ENCODE results near the gene B4GALT2.

Gene B4GALT2

GRCh38 chr1:43971336-43971980 lies 7.6 kb upstream of the B4GALT2 start:
- DNase-seq, result no peak

- no peak for DNase-seq
Measured at GRCh38 chr1:43973981-43974442, 5.0 kb upstream of the B4GALT2 start.

- peak; percentile 99 for DNase-seq
Measured at GRCh38 chr1:43974443-43975248, 4.4 kb upstream of the B4GALT2 start, which contains the start of gene ATP6V0B. Gene ATP6V0B (plus strand): TSS chr1:43974960. CDS start chr1:43975041, 81 bp downstream.

GRCh38 chr1:43975249-43975961 lies 3.6 kb upstream of the B4GALT2 start:
- peak; percentile 59 for DNase-seq

- peak; percentile 35 for DNase-seq
Measured at GRCh38 chr1:43976045-43976444, 3.0 kb upstream of the B4GALT2 start.

- no peak for DNase-seq
Measured at GRCh38 chr1:43976890-43977289, 2.1 kb upstream of the B4GALT2 start.

GRCh38 chr1:43977376-43978263 lies 1.4 kb upstream of the B4GALT2 start:
- DNase-seq, result no peak

GRCh38 chr1:43978264-43978550 lies 803 bp upstream of the B4GALT2 start:
- no peak for DNase-seq

- no peak for DNase-seq
Measured at GRCh38 chr1:43979261-43979527, 184 bp downstream of the B4GALT2 start.

GRCh38 chr1:43979528-43980254 lies 681 bp downstream of the B4GALT2 start:
- DNase-seq, result peak; percentile 63

GRCh38 chr1:43980255-43981134 lies 1.5 kb downstream of the B4GALT2 start:
- no peak for DNase-seq

GRCh38 chr1:43981135-43981491 lies 2.1 kb downstream of the B4GALT2 start:
- no peak for DNase-seq

GRCh38 chr1:43981636-43982035 lies 2.6 kb downstream of the B4GALT2 start:
- DNase-seq, result no peak

- no peak for DNase-seq
Measured at GRCh38 chr1:43982241-43982640, 3.2 kb downstream of the B4GALT2 start.

- DNase-seq, result no peak
Measured at GRCh38 chr1:43982808-43983207, 3.8 kb downstream of the B4GALT2 start.

- DNase-seq, result no peak
Measured at GRCh38 chr1:43983253-43983899, 4.4 kb downstream of the B4GALT2 start.

GRCh38 chr1:43984855-43985254 lies 5.8 kb downstream of the B4GALT2 start:
- DNase-seq, result no peak

- no peak for DNase-seq
Measured at GRCh38 chr1:43985984-43986595, 7.1 kb downstream of the B4GALT2 start.

GRCh38 chr1:43986712-43987111 lies 7.7 kb downstream of the B4GALT2 start:
- no peak for DNase-seq

GRCh38 chr1:43987159-43987902 lies 8.3 kb downstream of the B4GALT2 start:
- DNase-seq, result no peak
